ENCODE measurements around the gene PCDHB15. TPM values are rescaled to one million over a fixed set of nuclear protein-coding genes. Genes with fewer than 3 reads are reported as not detected.
"Not testable (repeated sequence)": the region's sequence is repeated elsewhere in the genome, so short reads cannot be mapped to it uniquely, and the experiment has no call there.

PCDHB15 gene
- total RNA-seq: 1 to 10 TPM in 2 of 3 donors, under 1 TPM in 1; 0.69 to 4.3 (median 1.2) TPM
- long read RNA-seq, donor 1, full-length matches to known transcripts: 5 of 5 reads
- long read RNA-seq, donor 1, partial matches to known transcripts: 0 of 5 reads
- long read RNA-seq, donor 1, other reads (novel, unspliced or antisense): 0 of 5 reads
- long read RNA-seq, donor 2: 0 reads

DNA sequence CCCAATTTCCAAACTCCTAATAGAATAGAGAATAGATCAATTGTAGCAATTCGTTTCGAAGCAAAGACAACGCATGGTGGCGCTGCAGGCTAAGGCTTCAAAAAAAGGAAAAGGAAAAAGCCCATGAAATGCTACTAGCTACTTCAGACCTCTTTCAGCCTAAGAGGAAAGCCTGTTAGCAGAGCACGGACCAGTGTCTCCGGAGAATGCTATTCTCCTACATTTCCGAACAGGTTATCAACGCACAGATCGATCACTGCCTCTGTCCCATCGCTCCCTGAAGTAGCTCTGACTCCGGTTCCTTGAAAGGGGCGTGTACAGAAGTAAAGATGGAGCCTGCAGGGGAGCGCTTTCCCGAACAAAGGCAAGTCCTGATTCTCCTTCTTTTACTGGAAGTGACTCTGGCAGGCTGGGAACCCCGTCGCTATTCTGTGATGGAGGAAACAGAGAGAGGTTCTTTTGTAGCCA, at the start of gene PCDHB15:
TSS of gene PCDHB15 (plus strand) at position 146 of the 468 bp plus-strand sequence. CDS start at position 330, 184 bp downstream.
- TF ChIP-seq, protein P1, sequence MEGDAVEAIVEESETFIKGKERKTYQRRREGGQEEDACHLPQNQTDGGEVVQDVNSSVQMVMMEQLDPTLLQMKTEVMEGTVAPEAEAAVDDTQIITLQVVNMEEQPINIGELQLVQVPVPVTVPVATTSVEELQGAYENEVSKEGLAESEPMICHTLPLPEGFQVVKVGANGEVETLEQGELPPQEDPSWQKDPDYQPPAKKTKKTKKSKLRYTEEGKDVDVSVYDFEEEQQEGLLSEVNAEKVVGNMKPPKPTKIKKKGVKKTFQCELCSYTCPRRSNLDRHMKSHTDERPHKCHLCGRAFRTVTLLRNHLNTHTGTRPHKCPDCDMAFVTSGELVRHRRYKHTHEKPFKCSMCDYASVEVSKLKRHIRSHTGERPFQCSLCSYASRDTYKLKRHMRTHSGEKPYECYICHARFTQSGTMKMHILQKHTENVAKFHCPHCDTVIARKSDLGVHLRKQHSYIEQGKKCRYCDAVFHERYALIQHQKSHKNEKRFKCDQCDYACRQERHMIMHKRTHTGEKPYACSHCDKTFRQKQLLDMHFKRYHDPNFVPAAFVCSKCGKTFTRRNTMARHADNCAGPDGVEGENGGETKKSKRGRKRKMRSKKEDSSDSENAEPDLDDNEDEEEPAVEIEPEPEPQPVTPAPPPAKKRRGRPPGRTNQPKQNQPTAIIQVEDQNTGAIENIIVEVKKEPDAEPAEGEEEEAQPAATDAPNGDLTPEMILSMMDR (IDR thresholded peaks at IDR 0.05): no peak
- H3K4me3 ChIP-seq: no peak within 1 kb of the TSS
- H3K4me1 ChIP-seq (ENCODE audit: low read depth): no peaks in the 10 kb centered on the region
- no peaks in the 10 kb centered on the region for H3K36me3 ChIP-seq (ENCODE audit: low read depth)
- H3K9me3 ChIP-seq: peaks cover 96% of the 10 kb centered on the region
- DNase-seq: peak in 1 of 3 donors; percentile 16
- intact Hi-C loops (cut with DNase I, micrococcal nuclease): no loop called here
- no peak for ATAC-seq

DNA sequence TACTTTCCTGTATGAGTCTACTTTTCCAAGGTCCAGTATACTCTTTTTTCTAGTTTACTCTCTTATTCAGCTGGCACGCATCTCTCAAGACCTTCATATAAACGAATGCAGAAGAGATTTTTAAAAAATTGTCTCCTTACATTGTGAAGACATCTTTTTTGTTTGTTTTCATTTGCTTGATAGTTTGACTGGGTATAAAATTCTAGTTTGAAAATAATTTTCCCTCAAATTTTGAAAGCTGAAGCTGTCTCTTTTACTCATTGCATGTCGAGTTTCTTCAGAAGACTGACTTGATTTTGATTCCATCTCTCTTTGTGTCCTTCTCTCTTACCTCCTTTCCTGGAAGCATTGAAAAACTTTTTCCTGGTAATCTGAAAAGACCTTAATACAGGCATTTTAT, 48.8 kb upstream of the PCDHB15 start:
- ATAC-seq: no peak
- Histone ChIP-seq H3K4me3 (no peak overlapping the region), H3K4me1 (ENCODE audit: low read depth) (no peaks in the 10 kb centered on the region), H3K36me3 (ENCODE audit: low read depth) (no peaks in the 10 kb centered on the region), H3K9me3 (peaks cover 53% of the 10 kb centered on the region)
- TF ChIP-seq, protein P1 (IDR thresholded peaks at IDR 0.05): no peak
- intact Hi-C loops (cut with DNase I, micrococcal nuclease): no loop called here
- DNase-seq: no peak

DNA sequence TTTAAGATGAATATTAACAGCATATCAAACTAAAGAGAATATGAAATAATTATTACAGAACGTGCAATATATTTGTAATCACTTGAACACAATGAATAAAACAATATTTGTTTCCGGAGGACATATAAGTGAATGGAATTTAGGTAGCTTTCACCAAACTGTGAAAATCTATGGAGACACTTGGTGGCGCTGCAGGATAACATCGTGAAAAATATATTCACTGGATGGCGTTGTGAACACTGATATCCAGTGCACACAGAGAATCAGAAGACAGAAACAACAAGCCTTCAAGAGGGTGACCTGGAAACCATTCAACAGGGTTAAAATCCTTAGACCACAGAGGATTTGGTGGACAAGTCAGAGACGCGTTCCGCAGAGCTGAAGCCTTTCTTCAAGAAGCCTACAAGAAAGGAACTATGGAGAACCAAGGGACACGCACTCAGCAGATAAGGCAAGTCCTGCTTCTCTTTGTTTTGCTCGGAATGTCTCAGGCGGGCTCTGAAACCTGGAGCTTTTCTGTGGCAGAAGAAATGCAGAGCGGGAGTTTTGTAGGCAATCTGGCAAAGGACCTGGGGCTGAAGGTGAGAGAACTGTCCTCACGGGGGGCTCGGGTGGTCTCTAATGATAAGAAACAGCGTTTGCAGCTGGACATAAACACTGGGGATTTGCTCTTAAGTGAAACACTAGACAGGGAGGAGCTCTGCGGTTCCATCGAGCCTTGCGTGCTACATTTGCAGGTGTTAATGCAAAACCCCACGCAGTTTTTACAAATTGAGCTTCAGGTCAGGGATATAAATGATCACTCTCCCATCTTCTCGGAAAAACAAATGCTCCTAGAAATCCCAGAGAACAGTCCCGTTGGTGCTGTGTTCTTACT, 45.6 kb upstream of the PCDHB15 start, which contains the start of gene PCDHB11:
TSS of gene PCDHB11 (plus strand) at position 269 of the 877 bp plus-strand sequence. CDS start at position 417, 148 bp downstream.
- peak in 1 of 3 donors; percentile 11 for DNase-seq
- Histone ChIP-seq H3K36me3 (ENCODE audit: low read depth) (no peaks in the 10 kb centered on the region), H3K4me3 (no peak within 1 kb of the TSS), H3K9me3 (peaks cover 62% of the 10 kb centered on the region), H3K4me1 (ENCODE audit: low read depth) (no peaks in the 10 kb centered on the region)
- ATAC-seq: no peak
- intact Hi-C loops (cut with DNase I, micrococcal nuclease): no loop called here
- TF ChIP-seq, protein P1 (IDR thresholded peaks at IDR 0.05): no peak

DNA sequence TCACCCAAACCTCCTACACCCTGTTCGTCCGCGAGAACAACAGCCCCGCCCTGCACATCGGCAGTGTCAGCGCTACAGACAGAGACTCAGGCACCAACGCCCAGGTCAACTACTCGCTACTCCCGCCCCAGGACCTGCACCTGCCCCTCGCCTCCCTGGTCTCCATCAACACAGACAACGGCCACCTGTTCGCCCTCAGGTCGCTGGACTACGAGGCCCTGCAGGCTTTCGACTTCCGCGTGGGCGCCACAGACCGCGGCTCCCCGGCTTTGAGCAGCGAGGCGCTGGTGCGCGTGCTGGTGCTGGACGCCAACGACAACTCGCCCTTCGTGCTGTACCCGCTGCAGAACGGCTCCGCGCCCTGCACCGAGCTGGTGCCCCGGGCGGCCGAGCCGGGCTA, 44.1 kb upstream of the PCDHB15 start:
- H3K4me3 ChIP-seq; H3K36me3 ChIP-seq (ENCODE audit: low read depth); H3K4me1 ChIP-seq (ENCODE audit: low read depth); intact Hi-C loops (cut with DNase I, micrococcal nuclease); ATAC-seq; DNase-seq: not testable (repeated sequence)
- H3K9me3 ChIP-seq: peaks cover 55% of the 10 kb centered on the region

DNA sequence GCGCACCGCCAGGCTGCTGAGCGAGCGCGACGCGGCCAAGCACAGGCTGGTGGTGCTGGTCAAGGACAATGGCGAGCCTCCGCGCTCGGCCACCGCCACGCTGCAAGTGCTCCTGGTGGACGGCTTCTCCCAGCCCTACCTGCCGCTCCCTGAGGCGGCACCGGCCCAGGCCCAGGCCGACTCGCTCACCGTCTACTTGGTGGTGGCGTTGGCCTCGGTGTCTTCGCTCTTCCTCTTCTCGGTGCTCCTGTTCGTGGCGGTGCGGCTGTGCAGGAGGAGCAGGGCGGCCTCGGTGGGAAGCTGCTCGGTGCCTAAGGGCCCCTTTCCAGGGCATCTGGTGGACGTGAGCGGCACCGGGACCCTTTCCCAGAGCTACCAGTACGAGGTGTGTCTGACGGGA, 43.5 kb upstream of the PCDHB15 start:
- H3K36me3 ChIP-seq (ENCODE audit: low read depth); intact Hi-C loops (cut with DNase I, micrococcal nuclease); H3K4me1 ChIP-seq (ENCODE audit: low read depth); DNase-seq; ATAC-seq; H3K4me3 ChIP-seq: not testable (repeated sequence)
- H3K9me3 ChIP-seq: peaks cover 50% of the 10 kb centered on the region

DNA sequence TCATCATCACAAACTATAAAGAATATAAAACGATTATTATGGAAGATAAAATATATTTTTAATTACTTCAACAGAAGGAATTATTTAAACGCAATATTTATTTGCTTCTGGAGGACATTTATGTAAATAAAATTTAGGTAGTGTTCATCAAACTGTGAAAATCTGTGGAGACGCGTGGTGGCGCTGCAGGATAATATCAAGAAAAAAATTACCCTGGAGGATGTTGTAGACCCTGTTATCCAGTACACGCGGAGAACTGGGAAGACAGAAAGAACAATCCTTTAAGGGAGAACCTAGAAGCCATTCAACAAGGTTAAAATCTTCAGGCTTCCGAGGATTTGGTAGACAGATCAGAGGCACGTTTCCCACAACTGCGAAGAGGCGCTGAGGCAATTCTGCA, 36.7 kb upstream of the PCDHB15 start, which contains the start of gene PCDHB12:
TSS of gene PCDHB12 (plus strand) at position 242 of the 400 bp plus-strand sequence. CDS start 189 bp downstream, outside the sequence.
- no peak for ATAC-seq
- intact Hi-C loops (cut with DNase I, micrococcal nuclease): no loop called here
- no peak within 1 kb of the TSS for H3K4me3 ChIP-seq
- H3K9me3 ChIP-seq: peaks cover 24% of the 10 kb centered on the region
- DNase-seq: peak in 1 of 3 donors; percentile 4
- TF ChIP-seq, protein P1 (IDR thresholded peaks at IDR 0.05): no peak
- H3K36me3 ChIP-seq (ENCODE audit: low read depth): no peaks in the 10 kb centered on the region
- no peaks in the 10 kb centered on the region for H3K4me1 ChIP-seq (ENCODE audit: low read depth)

DNA sequence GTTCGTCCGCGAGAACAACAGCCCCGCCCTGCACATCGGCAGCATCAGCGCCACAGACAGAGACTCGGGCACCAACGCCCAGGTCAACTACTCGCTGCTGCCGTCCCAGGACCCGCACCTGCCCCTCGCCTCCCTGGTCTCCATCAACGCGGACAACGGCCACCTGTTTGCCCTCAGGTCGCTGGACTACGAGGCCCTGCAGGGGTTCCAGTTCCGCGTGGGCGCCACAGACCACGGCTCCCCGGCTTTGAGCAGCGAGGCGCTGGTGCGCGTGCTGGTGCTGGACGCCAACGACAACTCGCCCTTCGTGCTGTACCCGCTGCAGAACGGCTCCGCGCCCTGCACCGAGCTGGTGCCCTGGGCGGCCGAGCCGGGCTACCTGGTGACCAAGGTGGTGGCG, 34.9 kb upstream of the PCDHB15 start:
- H3K4me3 ChIP-seq; ATAC-seq; DNase-seq; H3K4me1 ChIP-seq (ENCODE audit: low read depth); H3K36me3 ChIP-seq (ENCODE audit: low read depth); intact Hi-C loops (cut with DNase I, micrococcal nuclease): not testable (repeated sequence)
- H3K9me3 ChIP-seq: peaks cover 25% of the 10 kb centered on the region

DNA sequence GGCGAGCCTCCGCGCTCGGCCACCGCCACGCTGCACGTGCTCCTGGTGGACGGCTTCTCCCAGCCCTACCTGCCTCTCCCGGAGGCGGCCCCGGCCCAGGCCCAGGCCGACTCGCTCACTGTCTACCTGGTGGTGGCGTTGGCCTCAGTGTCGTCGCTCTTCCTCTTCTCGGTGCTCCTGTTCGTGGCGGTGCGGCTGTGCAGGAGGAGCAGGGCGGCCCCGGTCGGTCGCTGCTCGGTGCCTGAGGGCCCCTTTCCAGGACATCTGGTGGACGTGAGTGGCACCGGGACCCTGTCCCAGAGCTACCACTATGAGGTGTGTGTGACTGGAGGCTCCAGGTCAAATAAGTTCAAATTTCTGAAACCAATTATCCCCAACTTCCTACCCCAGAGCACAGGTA, 34.3 kb upstream of the PCDHB15 start:
- H3K4me1 ChIP-seq (ENCODE audit: low read depth); intact Hi-C loops (cut with DNase I, micrococcal nuclease); H3K36me3 ChIP-seq (ENCODE audit: low read depth); H3K4me3 ChIP-seq; ATAC-seq; DNase-seq: not testable (repeated sequence)
- peaks cover 28% of the 10 kb centered on the region for H3K9me3 ChIP-seq

DNA sequence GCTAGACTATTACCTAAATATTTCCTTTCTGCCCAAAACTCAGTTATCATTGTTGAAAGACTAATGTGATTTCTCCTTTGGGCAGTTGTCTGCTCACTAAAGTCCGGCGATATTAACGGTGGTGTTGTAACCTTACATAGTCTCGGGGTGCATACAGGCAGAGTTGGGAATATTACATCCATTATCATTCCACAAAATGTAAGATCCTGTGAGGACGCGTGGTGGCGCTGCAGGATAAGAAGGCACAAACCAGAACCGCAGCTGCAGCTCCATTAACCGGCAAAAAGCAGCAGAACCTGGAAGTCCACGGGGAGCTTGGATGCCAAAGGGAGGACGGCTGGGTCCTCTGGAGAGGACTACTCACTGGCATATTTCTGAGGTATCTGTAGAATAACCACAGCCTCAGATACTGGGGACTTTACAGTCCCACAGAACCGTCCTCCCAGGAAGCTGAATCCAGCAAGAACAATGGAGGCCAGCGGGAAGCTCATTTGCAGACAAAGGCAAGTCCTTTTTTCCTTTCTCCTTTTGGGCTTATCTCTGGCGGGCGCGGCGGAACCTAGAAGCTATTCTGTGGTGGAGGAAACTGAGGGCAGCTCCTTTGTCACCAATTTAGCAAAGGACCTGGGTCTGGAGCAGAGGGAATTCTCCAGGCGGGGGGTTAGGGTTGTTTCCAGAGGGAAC, 31.4 kb upstream of the PCDHB15 start, which contains the start of gene PCDHB13:
TSS of gene PCDHB13 (plus strand) at position 264 of the 684 bp plus-strand sequence. CDS start at position 469, 205 bp downstream.
- not testable (repeated sequence) for H3K4me3 ChIP-seq
- peak; percentile 67 for ATAC-seq

More for the DNA sequence above, 31.4 kb upstream of the PCDHB15 start, which contains the start of gene PCDHB13:
- H3K9me3 ChIP-seq: peaks cover 52% of the 10 kb centered on the region
- intact Hi-C loops (cut with DNase I, micrococcal nuclease); H3K4me1 ChIP-seq (ENCODE audit: low read depth); H3K36me3 ChIP-seq (ENCODE audit: low read depth): not testable (repeated sequence)
- peak in 2 of 3 donors; percentile 46 to 64 for DNase-seq

All from mucosa of descending colon (tissue), 3 donors.